B cell (primary cell): ENCODE results near the gene GLI3. TPM values are rescaled to one million over a fixed set of nuclear protein-coding genes. Genes with fewer than 3 reads are reported as not detected.

Source experiments
- ATAC-seq: fragments of 200-7000 bp; cut with Tn5 transposase; one replicate; pipeline ENCODE4 v1.10.0; 2021; ENCODE audit warnings: low read depth, mild to moderate bottlenecking, moderate number of reproducible peaks, moderate library complexity
- CTCF ChIA-PET: fragments of 350-600 bp; sonication (Branson Sonifier 250); formaldehyde crosslinking; loops from one replicate; lab custom pipeline; 2021; ENCODE audit warnings: antibody characterized with exemption, inconsistent platforms; lab: Charles Lee
- POLR2A ChIA-PET: fragments of 350-600 bp; sonication (Branson Sonifier 250); formaldehyde crosslinking; loops from one replicate; lab custom pipeline; 2021; ENCODE audit warnings: antibody characterized with exemption; lab: Charles Lee
- DNase-seq: peaks from one replicate; pipeline ENCODE4 v3.0.0; 2013
- H2AFZ ChIP-seq: 2 replicates; pipeline ENCODE4 v1.6.1; 2012; ENCODE audit warnings: mild to moderate bottlenecking, low read depth, low read length; ENCODE audit not compliant: insufficient read depth, poor library complexity, severe bottlenecking
- H3K27ac ChIP-seq, 2 donors: 1 replicate in 1 of 2; 2 replicates in 1 of 2; pipeline ENCODE4 v1.5.1; 2012 to 2013; ENCODE audit warnings: low read length in 2 of 2, mild to moderate bottlenecking in 2 of 2, moderate library complexity in 1 of 2
- H3K27me3 ChIP-seq, 4 experiments: fragments of 200-600 bp in 1 of 4; sonication (generic) in 1 of 4; replicated peaks in 1 of 4; 1 replicate in 2 of 4; 2 replicates in 2 of 4; pipeline versions ENCODE4 v1.6.1 to v1.7.0; 2013 to 2016; ENCODE audit warnings: low read length in 3 of 4, mild to moderate bottlenecking in 2 of 4, mixed read lengths in 1 of 4, moderate library complexity in 1 of 4; ENCODE audit not compliant: insufficient read depth in 4 of 4, control insufficient read depth in 3 of 4; ENCODE audit errors: control extremely low read depth in 1 of 4
- H3K36me3 ChIP-seq, 2 experiments: replicated peaks in 1 of 2; 1 replicate in 1 of 2; 2 replicates in 1 of 2; pipeline versions ENCODE4 v1.6.1 to v1.7.1; 2013; ENCODE audit warnings: low read length in 1 of 2; ENCODE audit not compliant: insufficient read depth in 2 of 2, control insufficient read depth in 1 of 2; ENCODE audit errors: control extremely low read depth in 1 of 2, extremely low read depth in 1 of 2
- H3K4me1 ChIP-seq, 2 donors: fragments of 200-600 bp in 1 of 2; sonication (generic) in 1 of 2; 1 replicate in 1 of 2; 2 replicates in 1 of 2; pipeline versions ENCODE4 v1.5.1 to v1.6.1; 2013 to 2017; ENCODE audit warnings: low read length in 2 of 2; ENCODE audit not compliant: control insufficient read depth in 2 of 2, insufficient read depth in 2 of 2
- H3K4me2 ChIP-seq: replicated peaks from 2 replicates; pipeline ENCODE3; 2012; ENCODE audit warnings: mild to moderate bottlenecking, low read depth, low read length; ENCODE audit not compliant: poor library complexity, severe bottlenecking
- H3K4me3 ChIP-seq, 5 experiments: fragments of 200-600 bp in 1 of 5; sonication (generic) in 1 of 5; 1 replicate in 3 of 5; 2 replicates in 2 of 5; pipeline versions ENCODE4 v1.5.1 to v1.7.0; 2011 to 2016; ENCODE audit warnings: low read length in 4 of 5, mild to moderate bottlenecking in 4 of 5, low read depth in 2 of 5, control low read depth in 1 of 5, moderate library complexity in 1 of 5; ENCODE audit not compliant: insufficient read depth in 1 of 5; ENCODE audit errors: control extremely low read depth in 1 of 5, extremely low read depth in 1 of 5
- H3K79me2 ChIP-seq: fragments of 200-600 bp; sonication (generic); one replicate; pipeline ENCODE4 v1.6.0; 2016; ENCODE audit warnings: low read length; ENCODE audit not compliant: control insufficient read depth, insufficient read depth
- H3K9ac ChIP-seq: fragments of 200-600 bp; sonication (generic); 2 replicates; pipeline ENCODE4 v1.6.1; 2017; ENCODE audit warnings: mild to moderate bottlenecking, low read length, moderate library complexity
- H3K9me3 ChIP-seq, 3 donors: one replicate each; pipeline versions ENCODE4 v1.6.1 to v1.7.1; 2013; ENCODE audit warnings: low read length in 2 of 3; ENCODE audit not compliant: control insufficient read depth in 2 of 3, insufficient read depth in 1 of 3; ENCODE audit errors: control extremely low read depth in 1 of 3
- H4K20me1 ChIP-seq: 2 replicates; pipeline ENCODE4 v1.6.0; 2012; ENCODE audit warnings: mild to moderate bottlenecking, low read length; ENCODE audit not compliant: insufficient read depth, control insufficient read depth, poor library complexity, severe bottlenecking
- H3K27ac Mint-ChIP-seq: one replicate; pipeline ENCODE4 v1.8.0; 2021; ENCODE audit warnings: mixed read lengths
- H3K27me3 Mint-ChIP-seq: one replicate; pipeline ENCODE4 v1.8.0; 2021; ENCODE audit warnings: mixed read lengths
- H3K4me1 Mint-ChIP-seq: one replicate; pipeline ENCODE4 v1.8.0; 2021; ENCODE audit warnings: mixed read lengths
- H3K4me3 Mint-ChIP-seq: one replicate; pipeline ENCODE4 v1.8.0; 2021; ENCODE audit warnings: mixed read lengths
- H3K9me3 Mint-ChIP-seq: one replicate; pipeline ENCODE4 v1.8.0; 2022; ENCODE audit warnings: mixed read lengths; ENCODE audit not compliant: insufficient read depth
- EZH2 ChIP-seq: IDR thresholded peaks from 2 replicates; pipeline ENCODE4 v1.6.1; 2012; ENCODE audit warnings: borderline replicate concordance, low read depth, mild to moderate bottlenecking, moderate library complexity, low read length; ENCODE audit not compliant: insufficient read depth, poor library complexity, severe bottlenecking
- WGBS: methylation state at CpG from one replicate; pipeline ENCODE4 v1.1.5; 2013; ENCODE audit warnings: missing lambda C conversion rate; ENCODE audit not compliant: insufficient coverage; 5-methylcytosine and 5-hydroxymethylcytosine counted together
- intact Hi-C: fragments of 100-400 bp; cut with micrococcal nuclease; formaldehyde crosslinking; loops from one replicate; pipeline ENCODE4 v1.10.0; 2022
- polyA plus RNA-seq: library from polyadenylated mRNA; depleted of rRNA; stranded (reverse); fragments of >200 nt; gene quantifications from 2 replicates; pipeline ENCODE4 v1.2.3, GENCODE V29; 2012
- total RNA-seq, 2 donors: library from RNA; stranded (reverse); fragments of 120-200 nt in 1 of 2; gene quantifications; 1 replicate in 1 of 2; 2 replicates in 1 of 2; pipeline versions ENCODE4 v1.2.3 to v1.2.4, GENCODE V29; 2013 to 2022
- TF ChIP-seq, protein P1 (sequence below): fragments of 200-600 bp; IDR thresholded peaks from one replicate; pipeline ENCODE4 v1.8.0; 2022; ENCODE audit warnings: antibody characterized with exemption, mild to moderate bottlenecking

GLI3 gene
- total and polyA plus RNA-seq, 2 donors (not counting 1 experiment from before 2014, with no cell fraction given) = not detected

DNA sequence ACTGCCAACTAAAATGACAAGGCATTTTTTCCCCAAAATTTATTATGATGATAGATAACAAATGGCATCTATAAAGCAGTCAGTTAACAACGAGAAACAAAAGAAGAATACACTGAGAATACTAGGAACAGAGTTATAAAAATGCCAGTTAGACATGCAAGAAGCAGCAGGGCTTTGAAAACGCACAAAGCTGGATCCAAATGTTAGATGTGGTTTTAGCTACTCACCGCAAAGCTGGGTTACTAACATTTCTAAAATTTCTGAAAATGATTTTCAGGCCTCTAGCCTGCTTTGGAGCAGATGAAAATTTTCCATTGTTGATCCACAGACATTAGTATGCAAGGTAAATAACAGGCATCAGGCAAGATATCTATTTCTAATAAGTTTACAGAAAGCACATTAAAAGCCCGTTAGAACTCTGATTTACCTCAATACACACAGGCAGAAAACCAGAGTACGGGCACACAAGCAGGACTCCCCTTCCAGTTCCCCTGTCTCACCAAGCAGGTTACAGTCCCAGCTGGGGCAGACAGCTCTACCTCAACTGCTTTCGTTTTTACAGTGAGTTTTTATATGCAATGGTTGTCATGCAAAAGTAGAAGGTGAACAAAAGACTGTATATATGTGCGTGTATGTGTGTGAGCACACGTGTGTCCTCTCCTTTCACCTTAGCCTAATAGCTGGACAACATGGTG is 37.9 kb downstream of the GLI3 start:
- DNase-seq = no peak
- Histone ChIP-seq H2AFZ (no peak overlapping the region), H4K20me1 (no peaks in the 10 kb centered on the region), H3K9ac (no peak overlapping the region), H3K4me1 (no peaks in the 10 kb centered on the region), H3K9me3 (no peaks in the 10 kb centered on the region), H3K79me2 (no peaks in the 10 kb centered on the region), H3K4me3 (no peak overlapping the region), H3K4me2 (no peak overlapping the region), H3K36me3 (no peaks in the 10 kb centered on the region), H3K27me3 (no peaks in the 10 kb centered on the region), H3K27ac (no peak overlapping the region)
- Mint-ChIP-seq H3K27me3 (no peaks in the 10 kb centered on the region), H3K27ac (no peak overlapping the region), H3K4me1 (peaks cover 3% of the 10 kb centered on the region), H3K9me3 (peaks cover 1% of the 10 kb centered on the region), H3K4me3 (no peak overlapping the region)
- ChIA-PET POLR2A (no interaction called here), CTCF (no interaction called here)
- intact Hi-C loops = no loop called here
- WGBS = 62% methylated on average over 3 of the region's 8 CpGs
- no peak for TF ChIP-seq EZH2
- TF ChIP-seq, protein P1, sequence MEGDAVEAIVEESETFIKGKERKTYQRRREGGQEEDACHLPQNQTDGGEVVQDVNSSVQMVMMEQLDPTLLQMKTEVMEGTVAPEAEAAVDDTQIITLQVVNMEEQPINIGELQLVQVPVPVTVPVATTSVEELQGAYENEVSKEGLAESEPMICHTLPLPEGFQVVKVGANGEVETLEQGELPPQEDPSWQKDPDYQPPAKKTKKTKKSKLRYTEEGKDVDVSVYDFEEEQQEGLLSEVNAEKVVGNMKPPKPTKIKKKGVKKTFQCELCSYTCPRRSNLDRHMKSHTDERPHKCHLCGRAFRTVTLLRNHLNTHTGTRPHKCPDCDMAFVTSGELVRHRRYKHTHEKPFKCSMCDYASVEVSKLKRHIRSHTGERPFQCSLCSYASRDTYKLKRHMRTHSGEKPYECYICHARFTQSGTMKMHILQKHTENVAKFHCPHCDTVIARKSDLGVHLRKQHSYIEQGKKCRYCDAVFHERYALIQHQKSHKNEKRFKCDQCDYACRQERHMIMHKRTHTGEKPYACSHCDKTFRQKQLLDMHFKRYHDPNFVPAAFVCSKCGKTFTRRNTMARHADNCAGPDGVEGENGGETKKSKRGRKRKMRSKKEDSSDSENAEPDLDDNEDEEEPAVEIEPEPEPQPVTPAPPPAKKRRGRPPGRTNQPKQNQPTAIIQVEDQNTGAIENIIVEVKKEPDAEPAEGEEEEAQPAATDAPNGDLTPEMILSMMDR = no peak
- no peak for ATAC-seq

DNA sequence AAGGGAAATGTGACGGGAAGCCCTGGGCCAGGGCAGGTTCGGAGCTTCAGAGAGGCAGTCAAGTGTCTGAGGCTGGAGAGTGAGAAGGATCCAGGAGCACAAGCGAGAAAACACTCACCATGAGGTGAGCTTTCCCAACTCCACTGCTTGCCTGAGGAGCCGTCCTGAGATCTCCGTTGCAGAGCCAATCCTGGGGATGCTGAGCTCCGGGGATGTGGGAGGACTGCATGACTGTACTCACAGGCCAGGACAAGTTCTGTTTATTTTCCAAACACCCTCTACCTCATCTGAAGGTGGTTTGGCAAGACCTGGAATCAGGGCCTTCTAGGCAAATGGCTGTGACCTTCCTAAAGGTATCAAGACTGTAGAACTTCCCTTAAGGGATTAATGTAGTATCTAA is 38.7 kb downstream of the GLI3 start:
- Mint-ChIP-seq H3K27me3 (no peaks in the 10 kb centered on the region), H3K27ac (no peak overlapping the region), H3K9me3 (no peaks in the 10 kb centered on the region), H3K4me3 (no peak overlapping the region), H3K4me1 (peaks cover 7% of the 10 kb centered on the region)
- no peak overlapping the region for H3K4me2 ChIP-seq
- H2AFZ ChIP-seq = no peak overlapping the region
- no peaks in the 10 kb centered on the region for H3K36me3 ChIP-seq
- no peaks in the 10 kb centered on the region for H3K27me3 ChIP-seq
- H3K27ac ChIP-seq = no peak overlapping the region
- H4K20me1 ChIP-seq = no peaks in the 10 kb centered on the region
- TF ChIP-seq, protein P1 = no peak
- no peak for TF ChIP-seq EZH2
- H3K79me2 ChIP-seq = no peaks in the 10 kb centered on the region
- intact Hi-C loops = no loop called here
- no peak for ATAC-seq
- CTCF ChIA-PET = no interaction called here
- WGBS = 100% methylated on average over 5 of the region's 6 CpGs
- no peak overlapping the region for H3K4me3 ChIP-seq
- no peak overlapping the region for H3K9ac ChIP-seq
- DNase-seq = no peak
- no peaks in the 10 kb centered on the region for H3K9me3 ChIP-seq
- POLR2A ChIA-PET = no interaction called here
- H3K4me1 ChIP-seq = peaks cover 0 to 3% of the 10 kb centered on the region in 2 donors
